Amygdala (tissue), 56 donors: ENCODE measurements around the gene EHF.
"Not testable (repeated sequence)": the region's sequence is repeated elsewhere in the genome, so short reads cannot be mapped to it uniquely, and the experiment has no call there.

Experiments used
- DNase-seq, 56 donors: peaks; one replicate each; lab custom pipeline; 2025; lab: John Stamatoyannopoulos, UW

Gene EHF

DNA sequence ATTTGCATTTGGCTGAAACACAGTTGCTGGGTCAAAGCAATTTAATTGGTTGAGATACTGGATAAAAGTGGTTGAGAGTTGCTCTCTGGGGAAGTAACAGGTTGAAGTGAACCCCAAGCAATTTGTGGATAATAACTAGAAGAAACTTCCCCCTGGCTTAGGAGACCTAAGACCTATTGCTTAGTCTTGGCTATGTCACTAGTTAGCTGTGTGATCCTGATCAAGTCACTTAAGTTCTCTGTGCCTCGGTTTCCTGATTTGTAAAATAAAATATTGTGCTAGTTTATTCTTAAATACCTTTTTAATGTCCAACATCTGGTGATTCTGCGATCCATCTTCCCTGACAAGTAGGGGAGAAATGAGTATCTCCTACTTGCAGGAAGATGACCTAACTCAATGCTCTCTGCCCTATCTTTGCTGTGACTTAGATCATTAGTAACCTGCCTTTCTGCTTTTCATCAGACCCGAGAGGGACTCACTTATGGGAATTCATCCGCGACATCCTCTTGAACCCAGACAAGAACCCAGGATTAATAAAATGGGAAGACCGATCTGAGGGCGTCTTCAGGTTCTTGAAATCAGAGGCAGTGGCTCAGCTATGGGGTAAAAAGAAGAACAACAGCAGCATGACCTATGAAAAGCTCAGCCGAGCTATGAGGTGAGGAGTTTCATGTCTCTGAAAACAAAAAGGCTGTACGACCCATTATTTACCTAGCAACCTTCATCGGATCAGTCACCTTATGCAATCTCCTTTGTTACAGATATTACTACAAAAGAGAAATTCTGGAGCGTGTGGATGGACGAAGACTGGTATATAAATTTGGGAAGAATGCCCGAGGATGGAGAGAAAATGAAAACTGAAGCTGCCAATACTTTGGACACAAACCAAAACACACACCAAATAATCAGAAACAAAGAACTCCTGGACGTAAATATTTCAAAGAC lies 37.5 kb downstream of the EHF start:
- DNase-seq = no peak

DNA sequence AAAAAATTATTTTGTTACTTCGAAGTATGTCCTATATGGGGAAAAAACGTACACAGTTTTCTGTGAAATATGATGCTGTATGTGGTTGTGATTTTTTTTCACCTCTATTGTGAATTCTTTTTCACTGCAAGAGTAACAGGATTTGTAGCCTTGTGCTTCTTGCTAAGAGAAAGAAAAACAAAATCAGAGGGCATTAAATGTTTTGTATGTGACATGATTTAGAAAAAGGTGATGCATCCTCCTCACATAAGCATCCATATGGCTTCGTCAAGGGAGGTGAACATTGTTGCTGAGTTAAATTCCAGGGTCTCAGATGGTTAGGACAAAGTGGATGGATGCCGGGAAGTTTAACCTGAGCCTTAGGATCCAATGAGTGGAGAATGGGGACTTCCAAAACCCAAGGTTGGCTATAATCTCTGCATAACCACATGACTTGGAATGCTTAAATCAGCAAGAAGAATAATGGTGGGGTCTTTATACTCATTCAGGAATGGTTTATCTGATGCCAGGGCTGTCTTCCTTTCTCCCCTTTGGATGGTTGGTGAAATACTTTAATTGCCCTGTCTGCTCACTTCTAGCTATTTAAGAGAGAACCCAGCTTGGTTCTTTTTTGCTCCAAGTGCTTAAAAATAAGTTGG lies 38.3 kb downstream of the EHF start:
- no peak for DNase-seq

DNA sequence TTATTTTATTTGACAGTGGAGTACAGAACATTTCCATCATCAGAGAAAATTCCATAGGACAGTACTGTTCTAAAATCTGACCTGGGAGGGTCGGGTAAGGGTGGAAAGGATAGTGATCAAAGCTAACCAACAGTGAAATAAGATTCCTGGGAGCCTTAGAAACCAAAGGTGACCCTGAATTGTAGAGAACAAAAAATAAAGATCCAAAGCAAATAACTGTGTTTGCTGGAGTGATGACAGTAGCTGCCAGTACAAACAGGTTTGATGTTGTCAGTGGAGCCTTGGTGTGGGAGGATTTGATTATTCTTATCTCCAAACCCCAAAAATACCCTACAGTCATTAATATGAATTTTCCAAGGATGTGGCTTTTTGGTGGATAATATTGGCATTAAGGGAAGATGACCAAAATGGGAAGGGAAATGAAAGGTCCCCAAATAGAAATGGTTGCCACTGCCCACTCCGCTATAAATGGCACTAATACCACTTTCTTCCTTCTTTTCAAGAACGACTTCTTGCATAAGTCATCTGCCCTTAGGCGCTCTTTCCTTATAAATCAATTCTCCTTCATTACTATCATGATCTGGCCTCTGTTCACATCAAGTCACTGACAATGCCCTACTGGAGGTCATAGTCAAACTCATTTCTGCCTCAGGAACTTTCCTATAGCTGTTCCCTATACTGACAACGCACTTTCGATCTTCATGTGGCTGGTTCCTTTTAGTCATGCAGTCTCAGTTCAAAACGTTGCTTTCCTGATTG lies 44.4 kb downstream of the EHF start:
- no peak for DNase-seq

DNA sequence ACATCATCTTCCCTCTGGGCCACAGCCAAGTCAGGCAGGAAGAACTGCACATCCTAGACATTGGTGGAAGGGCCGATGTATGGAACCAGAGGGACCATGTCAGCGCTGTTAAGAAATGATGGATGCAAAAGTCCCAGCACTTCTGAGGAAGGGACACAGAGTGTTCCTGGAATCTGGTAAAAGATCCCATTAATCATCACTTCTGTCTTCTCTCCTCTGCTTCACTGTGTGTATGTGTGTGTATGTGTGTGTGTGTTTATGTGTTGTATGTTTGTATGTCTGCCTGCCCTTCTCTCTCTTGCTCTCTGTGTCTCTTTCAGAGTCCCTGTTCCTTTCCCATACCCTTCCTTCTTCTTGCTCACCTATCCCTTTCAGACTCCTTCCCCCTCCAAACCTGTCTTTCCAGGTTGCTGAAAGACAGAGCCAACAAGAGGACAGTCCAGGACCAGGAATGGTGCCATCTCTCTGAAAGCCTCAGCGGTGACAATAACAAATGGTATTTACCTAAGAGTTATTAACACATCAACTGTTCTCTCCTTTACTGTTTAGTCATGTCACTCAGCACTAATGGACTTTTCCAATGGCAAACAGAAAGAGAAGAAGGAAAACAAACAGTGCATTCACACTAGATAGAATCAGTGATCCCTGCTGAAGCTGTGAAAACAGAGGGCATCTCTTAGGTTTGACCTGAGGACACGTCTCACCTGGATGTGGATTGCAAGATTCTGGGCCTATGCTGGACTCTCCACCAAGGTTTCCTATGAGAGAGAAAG lies 47.1 kb downstream of the EHF start:
- no peak for DNase-seq

DNA sequence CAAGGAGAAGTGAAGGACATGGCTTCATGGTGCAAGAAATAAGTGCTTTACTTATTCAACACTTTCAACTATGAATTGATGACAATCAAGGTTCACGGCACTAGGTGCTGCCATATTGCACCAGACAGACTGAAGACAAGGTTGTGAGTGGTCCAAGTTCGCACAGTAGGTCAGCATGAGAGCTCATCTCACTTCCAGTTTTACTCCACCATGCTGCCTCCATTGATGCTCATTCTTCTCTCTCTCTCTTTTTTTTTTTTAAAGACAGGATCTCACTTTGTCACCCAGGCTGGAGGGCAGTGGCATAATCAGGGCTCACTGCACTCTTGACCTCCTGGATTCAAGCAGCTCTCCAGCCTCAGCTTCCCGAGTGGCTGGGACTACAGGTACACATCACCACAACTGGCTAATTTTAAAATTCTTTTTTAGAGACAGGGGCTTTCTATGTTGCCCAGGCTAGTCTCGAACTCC lies 47.7 kb downstream of the EHF start:
- no peak for DNase-seq

DNA sequence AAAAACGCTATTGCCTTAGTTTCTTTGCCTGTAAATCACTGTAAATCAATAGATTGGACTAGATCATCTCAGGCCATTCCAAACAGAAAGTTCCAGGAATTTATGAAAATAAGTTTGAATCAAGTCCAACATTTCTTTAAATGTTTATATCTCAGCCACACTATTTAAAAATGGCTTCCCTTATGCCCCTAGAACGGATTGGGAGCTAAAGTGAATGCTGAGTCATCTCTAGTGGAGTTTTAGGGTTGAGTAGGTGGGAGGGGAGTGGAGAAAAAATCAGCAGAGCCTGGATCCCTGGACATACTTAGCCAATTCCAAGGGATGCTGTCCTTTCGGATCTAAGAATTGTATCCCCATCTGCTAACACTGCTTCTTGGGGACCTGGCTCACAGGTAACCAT lies 48.6 kb downstream of the EHF start:
- no peak for DNase-seq

DNA sequence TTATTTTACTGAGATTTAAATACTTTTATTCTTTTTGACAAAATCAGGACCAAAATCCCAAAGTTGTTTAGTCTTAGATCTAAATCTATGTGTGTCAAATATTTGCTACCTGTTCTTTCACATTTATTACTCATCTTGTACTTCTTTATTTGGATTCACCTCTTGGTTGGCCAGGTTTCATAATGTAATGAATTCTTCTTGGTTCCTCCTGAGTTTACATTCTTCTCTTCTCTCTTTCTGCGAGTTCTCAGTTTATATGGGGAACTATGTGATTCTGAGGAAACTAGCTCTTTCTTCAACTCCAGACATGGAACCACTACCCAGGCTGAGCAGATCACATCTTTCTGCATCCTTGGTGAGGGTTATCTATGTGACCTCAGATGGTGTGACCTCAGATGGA lies 50.2 kb downstream of the EHF start:
- DNase-seq = no peak

DNA sequence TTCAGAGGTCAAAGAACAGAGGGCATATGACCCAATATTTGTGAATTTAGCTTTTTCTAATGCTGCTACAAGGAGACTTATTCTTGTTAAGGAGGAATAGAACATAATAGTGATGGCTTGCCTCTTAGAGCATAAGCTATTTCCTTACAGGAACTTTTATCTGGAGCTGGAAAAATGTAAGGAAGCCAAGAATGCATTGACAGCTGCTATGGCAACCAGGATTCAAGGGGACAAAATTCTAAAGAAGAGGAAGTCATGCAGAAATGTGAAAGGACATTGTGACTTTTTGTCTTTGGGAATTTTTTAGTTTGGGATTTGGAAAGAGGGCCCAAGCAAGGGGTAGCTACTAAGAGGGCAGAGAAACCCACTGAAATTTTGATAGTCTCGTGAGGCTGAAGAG lies 51.1 kb downstream of the EHF start:
- DNase-seq = no peak

DNA sequence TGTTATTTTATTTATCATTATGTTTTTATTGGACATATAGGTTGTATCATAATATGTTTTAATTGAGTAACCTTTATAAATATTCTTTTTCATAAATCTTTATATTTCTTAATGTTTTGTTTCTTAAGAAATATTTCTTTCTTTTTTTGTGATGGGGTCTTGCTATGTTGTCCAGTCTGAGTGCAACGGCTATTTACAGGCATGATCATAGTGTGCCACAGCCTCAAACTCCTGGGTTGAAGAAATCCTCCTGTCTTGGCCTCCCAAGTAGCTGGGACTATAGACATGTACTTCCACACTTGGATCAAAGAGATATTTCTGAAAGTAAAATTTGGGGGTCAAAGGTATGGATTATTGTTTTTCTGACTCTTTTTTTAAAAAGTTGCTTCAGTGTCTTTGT lies 53.1 kb downstream of the EHF start:
- DNase-seq = no peak

DNA sequence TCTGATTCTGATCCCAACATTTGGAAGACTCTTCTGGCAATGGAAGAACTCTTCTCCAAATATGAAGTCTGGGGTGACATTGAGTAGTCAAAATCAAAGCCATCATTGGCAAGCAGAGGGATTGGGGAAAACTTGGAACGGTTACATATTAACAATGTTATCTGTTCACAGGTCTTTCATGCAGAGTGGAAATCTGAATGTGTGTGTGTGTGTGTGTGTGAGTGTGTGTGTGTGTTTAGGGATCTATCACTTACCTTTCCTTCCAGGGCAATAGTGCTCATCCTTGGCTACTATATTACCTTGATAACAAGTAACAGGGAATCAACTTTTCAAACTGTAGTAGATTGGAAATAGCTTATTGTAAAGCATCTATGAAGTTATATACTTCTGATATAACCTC lies 55.3 kb downstream of the EHF start:
- no peak for DNase-seq

DNA sequence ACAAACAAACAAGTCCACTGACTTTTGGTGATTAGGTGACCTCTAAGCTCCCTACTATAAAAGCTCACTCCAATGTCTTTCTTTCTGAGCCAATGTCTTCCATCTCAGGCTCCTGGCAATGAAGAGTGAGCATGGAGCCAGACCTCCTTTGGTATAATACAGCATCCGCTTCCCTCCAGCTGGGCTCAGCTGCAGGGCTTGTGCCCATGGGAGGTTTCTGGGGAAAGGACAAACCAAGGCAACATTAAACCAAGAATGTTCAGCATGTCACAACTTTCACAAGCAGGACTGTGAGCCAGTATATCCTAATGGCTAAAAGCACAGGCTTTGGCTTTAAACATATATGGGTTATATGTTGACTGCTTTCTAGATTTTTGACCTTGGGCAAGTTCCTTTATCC lies 58.8 kb downstream of the EHF start:
- no peak for DNase-seq

DNA sequence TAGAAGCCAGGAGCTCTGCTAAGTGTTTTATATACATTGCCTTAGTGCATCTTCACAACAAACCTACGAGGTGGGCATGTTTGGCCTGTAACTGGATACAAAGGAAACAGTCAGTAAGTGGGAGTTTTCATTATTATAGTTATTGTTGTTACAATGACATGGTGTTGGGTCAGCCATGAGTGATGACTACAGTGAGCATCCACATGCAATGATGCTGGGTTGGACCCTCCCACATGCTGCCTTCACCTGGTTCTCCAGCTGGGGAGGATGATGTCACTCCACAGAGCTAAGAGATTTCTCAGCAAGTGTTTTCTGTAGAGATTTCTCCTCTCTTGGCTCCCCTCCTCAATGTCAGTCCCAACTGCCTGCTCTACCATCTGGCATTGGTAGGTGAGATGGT lies 59.3 kb downstream of the EHF start:
- peak in 1 of 56 donors; percentile 4 for DNase-seq

DNA sequence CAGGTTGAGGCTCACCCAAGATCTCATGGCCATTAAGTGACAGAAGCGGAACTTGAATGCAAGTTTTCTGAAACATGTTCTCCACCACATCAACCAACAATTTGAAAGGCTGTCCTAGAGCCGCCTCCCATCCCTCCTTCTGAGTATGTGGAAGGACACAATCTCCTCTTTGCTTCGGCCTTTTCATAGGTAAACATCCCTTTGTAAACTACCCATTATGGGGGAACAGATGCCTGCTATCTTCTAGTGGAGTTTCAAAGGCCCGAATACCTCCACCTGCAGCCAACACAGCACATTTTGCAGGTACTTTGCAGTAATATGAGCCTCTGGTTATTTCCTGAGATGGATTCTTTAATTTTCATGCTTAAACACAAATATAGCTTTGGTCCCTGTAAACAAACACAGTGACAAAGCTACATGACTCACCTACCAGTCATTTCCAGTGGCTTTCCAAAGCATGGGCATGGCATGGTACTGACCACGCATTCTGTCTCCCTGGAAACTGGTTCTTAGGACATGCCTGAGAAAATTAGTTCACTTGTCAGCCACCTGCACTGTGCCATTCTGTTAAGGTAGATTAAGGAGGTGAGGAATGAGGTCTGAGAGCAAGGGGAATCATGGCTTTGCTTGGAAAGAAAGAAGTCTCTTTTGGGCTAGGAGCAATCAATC lies 60.2 kb downstream of the EHF start:
- DNase-seq = peak in 1 of 56 donors; percentile 4

DNA sequence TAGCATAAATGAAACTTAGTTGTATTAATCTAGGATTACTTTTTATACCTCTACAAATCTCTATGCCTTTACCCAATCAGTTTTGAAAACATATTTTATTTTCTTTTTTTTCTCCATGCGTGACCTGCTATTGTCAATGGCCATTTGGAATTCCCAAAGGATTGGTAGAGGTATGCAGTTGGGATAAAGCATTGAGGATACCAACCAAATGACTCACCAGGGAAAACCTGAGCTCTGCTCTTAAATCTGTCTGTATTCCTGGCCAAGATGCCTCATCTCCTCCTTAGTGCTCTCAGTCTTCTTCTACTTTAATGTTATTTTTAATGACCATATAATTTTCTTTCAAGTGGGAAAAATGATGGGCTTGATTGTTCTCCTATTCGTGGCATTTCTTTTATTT lies 61.9 kb downstream of the EHF start:
- no peak for DNase-seq

DNA sequence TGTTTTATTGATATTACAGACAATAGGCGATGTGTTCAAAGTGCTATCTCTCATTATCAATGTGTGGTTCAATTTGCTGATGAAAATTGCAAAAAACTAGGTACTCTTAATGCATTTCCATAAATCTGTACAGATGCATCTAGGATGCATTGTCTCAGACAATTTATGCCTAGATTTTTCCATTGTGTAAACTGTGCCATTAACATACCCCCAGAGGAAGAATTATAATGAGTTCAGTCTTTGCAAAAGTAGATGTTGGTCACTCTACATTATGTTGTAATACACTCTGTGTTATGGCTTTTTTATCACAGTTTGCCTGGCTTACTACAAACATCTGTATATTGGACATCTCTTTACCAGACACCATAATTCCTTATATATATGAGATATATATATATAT lies 62.5 kb downstream of the EHF start:
- no peak for DNase-seq

DNA sequence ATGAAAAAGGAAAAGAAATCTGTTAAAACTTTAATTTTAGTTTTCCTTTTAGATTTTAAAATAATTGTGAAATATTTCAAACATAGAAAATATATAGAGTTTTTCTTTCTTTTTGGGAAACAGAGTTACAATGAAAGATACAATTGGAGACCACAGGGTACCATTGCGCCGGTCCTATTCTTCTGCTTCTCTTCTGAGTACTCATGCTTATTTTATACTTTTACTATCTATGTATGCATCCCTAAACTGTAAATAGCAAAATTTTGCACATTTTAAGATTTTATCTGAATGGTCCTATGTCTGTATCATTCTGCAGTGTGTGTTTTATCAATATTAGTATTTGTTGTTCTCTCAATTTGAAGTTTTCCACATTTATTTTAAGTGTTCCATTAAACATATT lies 65.0 kb downstream of the EHF start:
- no peak for DNase-seq

DNA sequence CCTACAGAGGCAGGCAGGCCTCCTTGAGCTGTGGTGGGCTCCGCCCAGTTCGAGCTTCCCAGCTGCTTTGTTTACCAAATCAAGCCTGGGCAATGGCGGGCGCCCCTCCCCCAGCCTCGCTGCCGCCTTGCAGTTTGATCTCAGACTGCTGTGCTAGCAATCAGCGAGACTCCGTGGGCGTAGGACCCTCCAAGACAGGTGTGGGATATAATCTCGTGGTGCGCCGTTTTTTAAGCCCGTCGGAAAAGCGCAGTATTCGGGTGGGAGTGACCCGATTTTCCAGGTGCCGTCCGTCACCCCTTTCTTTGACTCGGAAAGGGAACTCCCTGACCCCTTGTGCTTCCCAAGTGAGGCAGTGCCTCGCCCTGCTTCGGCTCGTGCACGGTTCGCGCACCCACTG lies 71.4 kb downstream of the EHF start:
- not testable (repeated sequence) for DNase-seq

DNA sequence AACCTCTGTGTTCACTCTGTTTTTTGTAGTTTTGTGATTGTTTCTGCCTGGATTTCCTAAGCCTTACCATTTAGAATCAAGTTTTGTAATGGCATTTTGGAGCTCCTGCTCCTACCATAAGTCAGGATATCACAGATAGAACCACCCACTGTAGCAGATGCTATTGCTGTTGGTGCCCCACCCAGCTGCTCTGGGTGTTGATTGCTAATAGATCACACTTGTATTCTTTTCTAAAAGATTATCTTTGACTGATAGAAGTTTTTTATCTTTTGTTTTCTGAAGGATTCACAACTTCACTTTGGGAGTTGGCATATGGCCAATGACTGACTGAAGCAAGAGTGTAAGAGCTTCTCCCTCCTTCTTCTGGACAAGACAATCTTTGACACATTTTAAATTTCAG lies 76.0 kb downstream of the EHF start:
- no peak for DNase-seq

DNA sequence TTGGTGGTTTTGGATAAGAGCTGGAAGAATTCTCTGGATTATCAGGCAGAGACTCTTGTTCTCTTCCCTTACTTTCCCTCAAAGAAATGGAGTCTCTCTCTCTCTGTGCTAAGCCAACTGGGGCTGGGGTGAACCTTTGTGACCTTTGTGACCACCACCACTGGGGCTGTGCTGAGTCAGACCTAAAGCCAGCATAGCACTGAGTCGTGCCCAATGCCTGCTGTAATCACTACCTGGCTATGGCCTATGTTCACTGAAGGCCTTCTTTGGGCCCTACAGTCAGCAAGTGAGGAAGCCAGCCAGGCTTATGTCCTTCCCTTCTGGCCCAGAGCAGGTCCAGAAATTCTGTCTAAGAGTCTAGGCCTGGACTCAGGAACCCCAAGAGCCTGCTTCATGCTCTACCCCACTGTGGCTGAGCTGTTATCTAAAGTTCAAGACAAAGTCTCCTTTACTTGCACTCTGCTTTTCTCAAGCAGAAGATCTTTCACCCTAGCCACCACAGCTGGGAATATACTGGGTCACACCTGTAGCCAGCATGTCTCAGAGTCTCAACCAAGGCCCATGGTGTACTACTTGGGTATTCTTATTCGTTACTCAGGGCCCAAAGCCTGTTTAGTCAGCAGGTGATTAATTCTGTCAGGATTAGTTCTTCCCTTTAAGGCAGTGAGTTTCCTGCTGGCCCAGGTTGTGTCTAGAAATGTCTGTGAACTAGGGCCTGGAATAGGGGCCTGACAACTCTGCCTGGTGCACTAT lies 86.0 kb downstream of the EHF start:
- DNase-seq = no peak
